T-cell (primary cell): ENCODE data around the gene ALDOA. TPM values are rescaled to one million over a fixed set of nuclear protein-coding genes. Genes with fewer than 3 reads are reported as not detected.

Source experiments
- ATAC-seq, 4 experiments: fragments of 200-7000 bp in 3 of 4; fragments of 150-1000 bp in 1 of 4; cut with Tn5 transposase; replicated peaks in 1 of 4; 1 replicate in 3 of 4; 2 replicates in 1 of 4; pipeline ENCODE4 v1.10.0; 2021; ENCODE audit warnings: moderate library complexity in 3 of 4, mild to moderate bottlenecking in 2 of 4, moderate number of reproducible peaks in 1 of 4
- CTCF ChIA-PET, 2 donors: fragments of 300-600 bp; sonication (Branson Sonifier 250); formaldehyde crosslinking; loops; one replicate each; lab custom pipeline; 2022; ENCODE audit warnings: antibody characterized with exemption in 2 of 2; lab: Charles Lee
- POLR2A ChIA-PET, 2 donors: fragments of 300-600 bp; sonication (Branson Sonifier 250); formaldehyde crosslinking; loops; one replicate each; lab custom pipeline; 2022; ENCODE audit warnings: antibody characterized with exemption in 2 of 2; lab: Charles Lee
- DNase-seq, 35 experiments: peaks; one replicate each; pipeline versions ENCODE4 v3.0.0 to v3.0.0-alpha.2; 2013 to 2023
- H3K27ac ChIP-seq: one replicate; pipeline ENCODE4 v1.5.1; 2013; ENCODE audit warnings: low read length
- H3K27me3 ChIP-seq, 2 experiments: replicated peaks in 1 of 2; 1 replicate in 1 of 2; 2 replicates in 1 of 2; pipeline versions ENCODE4 v1.6.1 to v1.7.0; 2013; ENCODE audit warnings: low read length in 1 of 2, mixed read lengths in 1 of 2; ENCODE audit not compliant: control insufficient read depth in 2 of 2, insufficient read depth in 2 of 2; ENCODE audit errors: extremely low read depth in 1 of 2
- H3K36me3 ChIP-seq, 2 donors: 1 replicate in 1 of 2; 2 replicates in 1 of 2; pipeline versions ENCODE4 v1.6.1 to v1.7.0; 2013; ENCODE audit warnings: low read length in 1 of 2; ENCODE audit not compliant: control insufficient read depth in 2 of 2, insufficient read depth in 1 of 2; ENCODE audit errors: extremely low read depth in 1 of 2
- H3K4me1 ChIP-seq, 2 experiments: 1 replicate in 1 of 2; 2 replicates in 1 of 2; pipeline versions ENCODE4 v1.6.1 to v1.7.0; 2013; ENCODE audit warnings: low read length in 2 of 2, mixed read lengths in 1 of 2; ENCODE audit not compliant: insufficient read depth in 2 of 2, control insufficient read depth in 1 of 2; ENCODE audit errors: extremely low read depth in 1 of 2
- H3K4me3 ChIP-seq, 2 donors: 1 replicate in 1 of 2; 2 replicates in 1 of 2; pipeline versions ENCODE4 v1.5.1 to v1.7.0; 2013; ENCODE audit warnings: mild to moderate bottlenecking in 2 of 2, low read length in 1 of 2, moderate library complexity in 1 of 2; ENCODE audit not compliant: control insufficient read depth in 1 of 2; ENCODE audit errors: extremely low read depth in 1 of 2
- H3K9me3 ChIP-seq: 2 replicates; pipeline ENCODE4 v1.7.0; 2013
- H3K27ac Mint-ChIP-seq, 2 donors: one replicate each; pipeline ENCODE4 v1.8.0; 2020 to 2021; ENCODE audit warnings: mild to moderate bottlenecking in 2 of 2, mixed read lengths in 2 of 2
- H3K27me3 Mint-ChIP-seq, 2 donors: one replicate each; pipeline ENCODE4 v1.8.0; 2021 to 2022; ENCODE audit warnings: mixed read lengths in 2 of 2
- H3K36me3 Mint-ChIP-seq: one replicate; pipeline ENCODE4 v1.8.0; 2021; ENCODE audit warnings: mixed read lengths
- H3K4me1 Mint-ChIP-seq, 3 donors: one replicate each; pipeline ENCODE4 v1.8.0; 2020 to 2022; ENCODE audit warnings: mixed read lengths in 3 of 3, mild to moderate bottlenecking in 1 of 3
- H3K4me3 Mint-ChIP-seq, 3 donors: one replicate each; pipeline ENCODE4 v1.8.0; 2020 to 2022; ENCODE audit warnings: mild to moderate bottlenecking in 3 of 3, mixed read lengths in 3 of 3, moderate library complexity in 3 of 3
- H3K9me3 Mint-ChIP-seq, 3 donors: one replicate each; pipeline ENCODE4 v1.8.0; 2020 to 2022; ENCODE audit warnings: mixed read lengths in 3 of 3
- WGBS: methylation state at CpG from one replicate; pipeline ENCODE4 v1.1.5; 2013; ENCODE audit warnings: missing lambda C conversion rate; ENCODE audit not compliant: insufficient coverage; 5-methylcytosine and 5-hydroxymethylcytosine counted together
- total RNA-seq, 35 experiments: library from RNA in 6 of 35; stranded (reverse) in 6 of 35; fragments of 120-200 nt in 1 of 35; gene quantifications; one replicate each; pipeline versions ENCODE4 v1.2.1 to v1.2.4 and lab custom pipeline; 2013 to 2026

ALDOA gene
- total RNA-seq, 5 donors from 2014 or later (not counting 1 experiment from before 2014, with no cell fraction given): 367 to 715 (median 567) TPM

- POLR2A ChIA-PET: no interaction called here
- WGBS: 25% methylated on average over 13 of the region's 18 CpGs
- Mint-ChIP-seq H3K9me3 (no peaks in the 10 kb centered on the region), H3K27ac (no peak overlapping the region), H3K27me3 (peaks cover 37 to 57% of the 10 kb centered on the region in 2 donors), H3K4me1 (peaks cover 5 to 19% (median 12%) of the 10 kb centered on the region in 3 donors), H3K36me3 (no peaks in the 10 kb centered on the region), H3K4me3 (no peak overlapping the region)
- DNase-seq (peak in 2 of 35 experiments; percentile 18 to 40), ATAC-seq (peak in 1 of 4 experiments; percentile 37)
- Histone ChIP-seq H3K27me3 (peaks cover 0 to 95% of the 10 kb centered on the region in 2 experiments), H3K4me3 (no peak overlapping the region), H3K36me3 (no peaks in the 10 kb centered on the region), H3K27ac (no peak overlapping the region), H3K9me3 (no peaks in the 10 kb centered on the region), H3K4me1 (peaks cover 0 to 22% of the 10 kb centered on the region in 2 experiments)
- CTCF ChIA-PET: interaction anchor here (0.6 to 0.7 kb wide), 3 partner anchors 12 to 387 kb away, joined by 3 to 5 read pairs (median 3); no protein-coding TSS in a partner anchor
These were observed 37.0 kb upstream of the ALDOA start for GRCh38 chr16:30028438-30029076.

DNA sequence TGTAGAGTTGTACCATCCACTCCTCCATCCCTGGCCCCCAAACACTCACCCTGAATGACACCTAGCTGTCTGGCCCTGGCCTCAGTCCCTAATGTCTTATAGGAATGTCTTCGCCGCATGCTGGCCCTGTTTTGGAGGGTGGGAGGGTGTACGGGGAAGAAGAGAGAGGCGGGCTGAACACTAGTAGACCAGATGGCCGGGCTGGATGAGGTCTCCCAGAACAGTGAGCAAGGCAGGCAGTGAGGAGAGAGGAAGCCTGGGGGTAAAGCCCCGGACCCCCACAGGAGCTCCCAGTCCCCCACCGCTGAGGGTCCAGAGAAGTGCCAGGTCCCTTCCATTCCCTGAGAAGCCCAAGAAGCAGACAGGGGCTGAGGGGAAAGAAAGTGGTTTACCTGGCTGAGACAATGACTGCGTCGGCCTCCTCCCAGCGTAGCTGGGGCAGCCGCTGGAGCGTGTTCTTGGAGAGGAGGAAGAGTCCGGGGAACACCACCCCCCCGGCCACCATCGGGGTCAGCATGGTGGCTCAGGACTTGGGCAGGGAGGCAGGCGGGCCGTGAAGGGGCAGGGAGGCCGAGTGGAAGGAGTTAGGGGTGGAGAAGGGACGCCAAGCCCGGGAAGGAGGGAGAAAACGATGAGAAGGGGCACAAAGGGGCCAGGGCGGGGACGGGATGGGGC is 35.4 kb upstream of the ALDOA start:
- CTCF ChIA-PET: no interaction called here

DNA sequence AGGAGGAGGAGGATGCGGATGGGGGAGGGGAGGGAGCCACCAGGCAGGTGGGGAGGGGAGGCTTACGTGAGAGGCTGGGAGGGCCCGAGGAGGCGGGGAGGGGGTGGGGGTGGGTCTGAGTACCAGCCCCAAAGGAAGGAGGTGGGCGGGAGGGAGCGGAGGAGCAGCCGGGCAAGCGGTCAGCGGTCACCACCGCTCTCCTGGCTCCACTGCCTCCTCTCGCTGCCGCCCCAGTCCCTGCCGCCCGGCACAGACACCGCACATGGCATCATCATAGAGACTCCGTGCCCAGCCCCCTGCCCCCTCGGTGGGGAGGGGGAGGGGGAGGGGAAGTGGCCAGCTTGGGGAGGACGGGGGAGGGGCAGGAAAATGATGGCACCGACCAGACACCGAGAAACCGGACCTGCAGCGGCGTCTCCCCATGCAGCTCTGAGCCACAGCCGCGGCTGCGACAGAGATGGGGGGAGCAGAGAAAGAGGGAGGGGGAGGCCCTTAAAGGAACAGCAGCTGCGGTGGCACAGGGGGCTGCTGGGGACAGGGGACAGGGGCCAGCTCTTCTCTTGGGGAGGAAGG is 34.6 kb upstream of the ALDOA start, which contains the start of gene TLCD3B:
Gene TLCD3B (minus strand): TSS at position 431 of the 573 bp plus-strand sequence. CDS start 744 bp downstream, outside the sequence.
- Mint-ChIP-seq H3K4me1 (peaks cover 5 to 19% (median 12%) of the 10 kb centered on the region in 3 donors), H3K27me3 (peaks cover 40 to 59% of the 10 kb centered on the region in 2 donors), H3K27ac (no peak within 1 kb of the TSS), H3K9me3 (no peaks in the 10 kb centered on the region), H3K36me3 (no peaks in the 10 kb centered on the region), H3K4me3 (peak within 1 kb of the TSS in 2 of 3 donors; percentile 6 to 66)
- peaks cover 0 to 22% of the 10 kb centered on the region in 2 experiments for H3K4me1 ChIP-seq
- WGBS: 2% methylated on average over 9 of the region's 27 CpGs
- peaks cover 0 to 92% of the 10 kb centered on the region in 2 experiments for H3K27me3 ChIP-seq
- no peaks in the 10 kb centered on the region for H3K9me3 ChIP-seq
- peak in 3 of 4 experiments; percentile 18 to 48 (median 43) for ATAC-seq
- H3K36me3 ChIP-seq: no peaks in the 10 kb centered on the region
- DNase-seq: no peak
- POLR2A ChIA-PET: no interaction called here
- no peak within 1 kb of the TSS for H3K27ac ChIP-seq
- CTCF ChIA-PET: interaction anchor here (0.6 to 1.3 kb wide), 3 partner anchors 24 to 182 kb away, joined by 4 to 7 read pairs (median 4); no protein-coding TSS in a partner anchor
- no peak within 1 kb of the TSS for H3K4me3 ChIP-seq

More for the DNA sequence above, 35.4 kb upstream of the ALDOA start:
- 25% methylated on average over 21 of the region's 23 CpGs for WGBS
- no peak for DNase-seq
- Histone ChIP-seq H3K4me3 (no peak overlapping the region), H3K9me3 (no peaks in the 10 kb centered on the region), H3K27ac (no peak overlapping the region), H3K27me3 (peaks cover 0 to 97% of the 10 kb centered on the region in 2 experiments), H3K4me1 (peaks cover 0 to 22% of the 10 kb centered on the region in 2 experiments), H3K36me3 (no peaks in the 10 kb centered on the region)
- Mint-ChIP-seq H3K4me1 (peaks cover 5 to 19% (median 12%) of the 10 kb centered on the region in 3 donors), H3K9me3 (no peaks in the 10 kb centered on the region), H3K27ac (no peak overlapping the region), H3K4me3 (peak overlapping the region in 1 of 3 donors; percentile 66), H3K36me3 (no peaks in the 10 kb centered on the region), H3K27me3 (peaks cover 40 to 60% of the 10 kb centered on the region in 2 donors)
- ATAC-seq: no peak
- POLR2A ChIA-PET: no interaction called here

- ATAC-seq: no peak
These were observed 34.1 kb upstream of the ALDOA start for GRCh38 chr16:30031477-30031918.

DNA sequence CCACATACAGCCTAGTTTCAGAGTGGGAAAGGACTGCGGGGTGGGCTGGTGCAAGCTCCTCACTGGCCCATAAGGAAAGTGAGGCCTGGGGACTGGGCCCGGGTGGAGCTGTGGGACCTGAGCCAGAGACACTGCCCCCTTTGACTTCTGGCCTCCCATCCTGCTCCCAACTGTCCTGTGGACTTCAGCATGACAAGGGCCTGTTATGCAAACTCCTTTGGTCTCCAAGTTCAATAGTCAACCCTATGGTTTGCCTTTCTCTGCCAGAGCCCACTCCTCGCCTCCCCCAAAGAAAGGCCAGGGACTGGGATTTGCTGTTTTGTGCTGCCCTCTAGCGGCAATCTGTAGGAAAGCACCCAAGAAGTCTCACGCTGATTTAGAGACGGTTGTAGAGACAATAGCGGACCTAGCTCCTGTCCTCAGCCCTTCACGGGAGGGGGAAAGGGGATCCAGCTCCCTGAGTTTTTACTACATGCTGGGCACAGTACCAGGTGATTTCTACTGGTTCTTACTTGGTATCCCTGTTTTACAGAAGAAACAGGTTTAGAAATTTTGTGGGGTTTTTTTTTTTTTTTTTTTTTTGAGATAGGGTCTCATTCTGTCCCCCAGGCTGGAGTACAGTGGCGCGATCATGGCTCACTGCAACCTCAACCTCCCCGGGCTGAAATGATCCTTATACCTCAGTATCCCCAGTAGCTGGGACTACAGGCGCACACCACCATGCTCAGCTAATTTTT is 33.3 kb upstream of the ALDOA start:
- Histone ChIP-seq H3K4me3 (no peak overlapping the region), H3K9me3 (no peaks in the 10 kb centered on the region), H3K4me1 (peaks cover 0 to 22% of the 10 kb centered on the region in 2 experiments), H3K36me3 (no peaks in the 10 kb centered on the region), H3K27ac (no peak overlapping the region), H3K27me3 (peaks cover 0 to 84% of the 10 kb centered on the region in 2 experiments)
- Mint-ChIP-seq H3K4me3 (peak overlapping the region in 2 of 3 donors; percentile 6 to 46), H3K27ac (no peak overlapping the region), H3K4me1 (peaks cover 5 to 19% (median 12%) of the 10 kb centered on the region in 3 donors), H3K9me3 (no peaks in the 10 kb centered on the region), H3K27me3 (peaks cover 33 to 49% of the 10 kb centered on the region in 2 donors), H3K36me3 (no peaks in the 10 kb centered on the region)
- peak; percentile 36 to 67 (median 56) for ATAC-seq
- ChIA-PET POLR2A (interaction anchor here (0.5 to 0.6 kb wide), 2 partner anchors 329 to 385 kb away, joined by 3 to 7 read pairs; no protein-coding TSS in a partner anchor), CTCF (interaction anchor here (0.5 to 1.3 kb wide), 13 partner anchors 23 to 882 kb away, joined by 3 to 9 read pairs (median 5); no protein-coding TSS in a partner anchor)
- WGBS: 19% methylated on average over 7 of the region's 12 CpGs
- DNase-seq: peak; percentile 19 to 81 (median 50)

More at GRCh38 chr16:30031477-30031918, 34.1 kb upstream of the ALDOA start:
- DNase-seq: no peak
- ChIA-PET CTCF (interaction anchor here (0.5 to 1.3 kb wide), 4 partner anchors 24 to 305 kb away, joined by 3 to 6 read pairs (median 4); no protein-coding TSS in a partner anchor), POLR2A (interaction anchor here in 1 of 2 donors (0.6 kb wide), 1 partner anchor 328 kb away, joined by 7 read pairs; no protein-coding TSS in a partner anchor)
- WGBS: 11% methylated on average over 3 of the region's 11 CpGs
- Mint-ChIP-seq H3K4me3 (peak overlapping the region in 1 of 3 donors; percentile 36), H3K27ac (no peak overlapping the region), H3K9me3 (no peaks in the 10 kb centered on the region), H3K36me3 (no peaks in the 10 kb centered on the region), H3K4me1 (peaks cover 5 to 19% (median 12%) of the 10 kb centered on the region in 3 donors), H3K27me3 (peaks cover 40 to 57% of the 10 kb centered on the region in 2 donors)
- H3K9me3 ChIP-seq: no peaks in the 10 kb centered on the region
- no peaks in the 10 kb centered on the region for H3K36me3 ChIP-seq
- H3K4me3 ChIP-seq: no peak overlapping the region
- H3K4me1 ChIP-seq: peaks cover 0 to 22% of the 10 kb centered on the region in 2 experiments
- H3K27me3 ChIP-seq: peaks cover 0 to 90% of the 10 kb centered on the region in 2 experiments
- H3K27ac ChIP-seq: no peak overlapping the region
